Fibroblast of mammary gland (primary cell): ENCODE results near the gene DCAF5.
A peak's percentile ranks its signal among the peaks of the same experiment; 100 is the strongest.

Experiments
- DNase-seq: peaks from one replicate; pipeline ENCODE4 v3.0.0-alpha.2; 2010; ENCODE audit warnings: low read depth
- H3K4me3 ChIP-seq: 2 replicates; pipeline ENCODE4 v1.5.1; 2011; ENCODE audit warnings: low read depth, mild to moderate bottlenecking, low read length, moderate library complexity; ENCODE audit not compliant: control insufficient read depth
- CTCF ChIP-seq: conservative IDR thresholded peaks from 2 replicates; pipeline ENCODE4 v1.5.1; 2011; ENCODE audit warnings: low read depth, low read length, inconsistent platforms; ENCODE audit not compliant: control insufficient read depth, insufficient read depth

DCAF5 gene

GRCh38 chr14:69010648-69011047 lies 142.3 kb downstream of the DCAF5 start:
- no peak overlapping the region for H3K4me3 ChIP-seq
- peak; percentile 81 for DNase-seq
- no peak for TF ChIP-seq CTCF

- no peak overlapping the region for H3K4me3 ChIP-seq
- no peak for TF ChIP-seq CTCF
- DNase-seq, result no peak
Observed at GRCh38 chr14:69008421-69008884, 144.5 kb downstream of the DCAF5 start.

- TF ChIP-seq CTCF, result no peak
- no peak for DNase-seq
- no peak overlapping the region for H3K4me3 ChIP-seq
Observed at GRCh38 chr14:69006346-69006745, 146.6 kb downstream of the DCAF5 start.

- DNase-seq, result peak; percentile 91
- TF ChIP-seq CTCF, result no peak
- no peak overlapping the region for H3K4me3 ChIP-seq
Observed at GRCh38 chr14:69005432-69006148, 147.3 kb downstream of the DCAF5 start.

GRCh38 chr14:69004731-69005431 lies 148.0 kb downstream of the DCAF5 start:
- peak; percentile 46 for DNase-seq
- TF ChIP-seq CTCF, result no peak
- no peak overlapping the region for H3K4me3 ChIP-seq

- TF ChIP-seq CTCF, result no peak
- no peak for DNase-seq
- H3K4me3 ChIP-seq, result no peak overlapping the region
Observed at GRCh38 chr14:69003626-69004025, 149.3 kb downstream of the DCAF5 start.

GRCh38 chr14:69002069-69002468 lies 150.8 kb downstream of the DCAF5 start:
- peak; percentile 41 for DNase-seq
- TF ChIP-seq CTCF, result peak; percentile 22
- H3K4me3 ChIP-seq, result no peak overlapping the region
